Gastroesophageal sphincter (tissue), 3 donors: ENCODE data around the gene TBL1XR1.

Experiments used
- POLR2AphosphoS5 ChIP-seq: sonication (generic); formaldehyde crosslinking; IDR thresholded peaks from one replicate; pipeline ENCODE4 v1.6.1; 2017; ENCODE audit warnings: antibody characterized with exemption
- TF ChIP-seq, protein P1 (sequence below), 4 experiments: fragments of 200-600 bp in 2 of 4; fragments of 450-650 bp in 2 of 4; sonication (generic) in 1 of 4; IDR thresholded peaks; one replicate each; pipeline ENCODE4 v1.5.1; 2017 to 2019; ENCODE audit warnings: antibody characterized with exemption in 4 of 4, mild to moderate bottlenecking in 2 of 4, moderate library complexity in 2 of 4

DNA sequence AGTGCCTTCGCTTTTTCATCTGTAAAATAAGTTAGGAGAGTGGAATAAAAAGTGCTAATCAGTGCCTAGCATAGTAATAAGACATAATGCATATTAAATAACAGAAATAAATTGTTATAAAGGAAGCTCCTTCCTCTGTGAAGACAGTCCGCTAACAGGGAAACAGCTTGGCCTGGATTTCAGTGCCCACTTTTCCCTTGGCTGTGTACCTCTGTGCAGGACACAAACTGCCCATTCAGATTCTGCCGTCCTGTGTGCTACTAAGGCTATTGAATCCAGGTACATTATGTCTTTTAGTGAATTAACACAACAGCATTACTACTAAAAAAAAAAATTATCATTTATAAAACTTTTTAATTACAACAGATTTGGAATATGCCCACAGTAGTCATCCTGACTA lies 90.7 kb downstream of the TBL1XR1 start:
- TF ChIP-seq, protein P1, sequence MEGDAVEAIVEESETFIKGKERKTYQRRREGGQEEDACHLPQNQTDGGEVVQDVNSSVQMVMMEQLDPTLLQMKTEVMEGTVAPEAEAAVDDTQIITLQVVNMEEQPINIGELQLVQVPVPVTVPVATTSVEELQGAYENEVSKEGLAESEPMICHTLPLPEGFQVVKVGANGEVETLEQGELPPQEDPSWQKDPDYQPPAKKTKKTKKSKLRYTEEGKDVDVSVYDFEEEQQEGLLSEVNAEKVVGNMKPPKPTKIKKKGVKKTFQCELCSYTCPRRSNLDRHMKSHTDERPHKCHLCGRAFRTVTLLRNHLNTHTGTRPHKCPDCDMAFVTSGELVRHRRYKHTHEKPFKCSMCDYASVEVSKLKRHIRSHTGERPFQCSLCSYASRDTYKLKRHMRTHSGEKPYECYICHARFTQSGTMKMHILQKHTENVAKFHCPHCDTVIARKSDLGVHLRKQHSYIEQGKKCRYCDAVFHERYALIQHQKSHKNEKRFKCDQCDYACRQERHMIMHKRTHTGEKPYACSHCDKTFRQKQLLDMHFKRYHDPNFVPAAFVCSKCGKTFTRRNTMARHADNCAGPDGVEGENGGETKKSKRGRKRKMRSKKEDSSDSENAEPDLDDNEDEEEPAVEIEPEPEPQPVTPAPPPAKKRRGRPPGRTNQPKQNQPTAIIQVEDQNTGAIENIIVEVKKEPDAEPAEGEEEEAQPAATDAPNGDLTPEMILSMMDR (IDR thresholded peaks at IDR 0.05): no peak
- no peak for TF ChIP-seq POLR2AphosphoS5
